NCI-H1417 (cell line): ENCODE data around the gene METTL1.
A peak's percentile ranks its signal among the peaks of the same experiment; 100 is the strongest.

ENCODE experiments used
- DNase-seq, 3 experiments: peaks; one replicate each; lab custom pipeline; 2025; lab: John Stamatoyannopoulos, UW

The METTL1 gene

GRCh38 chr12:57767876-57768275 is 4.0 kb downstream of the METTL1 start:
- no peak for DNase-seq

- no peak for DNase-seq
These were observed 4.6 kb downstream of the METTL1 start for GRCh38 chr12:57767305-57767698.

- DNase-seq = peak in 2 of 3 experiments; percentile 29 to 33
These were observed 5.2 kb downstream of the METTL1 start, which contains the start of gene CYP27B1 for GRCh38 chr12:57766464-57767304. TSS of gene CYP27B1 (minus strand) at chr12:57767078. CDS start at chr12:57767041, 37 bp downstream.

- DNase-seq = peak in 2 of 3 experiments; percentile 24 to 37
These were observed 6.0 kb downstream of the METTL1 start for GRCh38 chr12:57765698-57766463.

GRCh38 chr12:57765003-57765697 is 6.8 kb downstream of the METTL1 start:
- DNase-seq = peak in 2 of 3 experiments; percentile 46 to 60

GRCh38 chr12:57764662-57765002 is 7.3 kb downstream of the METTL1 start:
- DNase-seq = no peak

GRCh38 chr12:57763881-57764661 is 7.8 kb downstream of the METTL1 start:
- no peak for DNase-seq

- no peak for DNase-seq
These were observed 9.4 kb downstream of the METTL1 start for GRCh38 chr12:57762463-57762862.

- DNase-seq = no peak
These were observed 10.4 kb downstream of the METTL1 start for GRCh38 chr12:57761391-57761998.

GRCh38 chr12:57760347-57760982 is 11.4 kb downstream of the METTL1 start:
- DNase-seq = no peak

GRCh38 chr12:57759360-57759980 is 12.4 kb downstream of the METTL1 start:
- peak in 2 of 3 experiments; percentile 20 to 58 for DNase-seq

- DNase-seq = no peak
These were observed 13.1 kb downstream of the METTL1 start for GRCh38 chr12:57758552-57759359.

GRCh38 chr12:57757771-57758170 is 14.1 kb downstream of the METTL1 start:
- no peak for DNase-seq

GRCh38 chr12:57756406-57757341 is 15.2 kb downstream of the METTL1 start:
- DNase-seq = peak in 1 of 3 experiments; percentile 24

- DNase-seq = peak in 2 of 3 experiments; percentile 59 to 63
These were observed 16.2 kb downstream of the METTL1 start for GRCh38 chr12:57755454-57756372.

- no peak for DNase-seq
These were observed 16.8 kb downstream of the METTL1 start for GRCh38 chr12:57755194-57755453.
